Neural cell (in vitro differentiated cells): ENCODE results near the gene EFCAB6. TPM values are rescaled to one million over a fixed set of nuclear protein-coding genes. Genes with fewer than 3 reads are reported as not detected.

Experiments used
- H2AFZ ChIP-seq: fragments of 200-600, 300-800 bp; sonication (generic), shearing (Covaris generic); 2 replicates; pipeline ENCODE4 v1.6.0; 2014; ENCODE audit warnings: low read depth, mild to moderate bottlenecking, antibody characterized with exemption, low read length, moderate library complexity
- H3F3A ChIP-seq: fragments of 200-600 bp; shearing (Covaris generic); 2 replicates; pipeline ENCODE4 v1.6.1; 2016; ENCODE audit warnings: mild to moderate bottlenecking, moderate library complexity, mixed read lengths, antibody characterized with exemption, low read length; ENCODE audit not compliant: insufficient read depth, poor library complexity, severe bottlenecking
- H3K27ac ChIP-seq: fragments of 200-600, 300-800 bp; sonication (generic), shearing (Covaris generic); 2 replicates; pipeline ENCODE4 v1.5.1; 2014; ENCODE audit warnings: mild to moderate bottlenecking, low read length, moderate library complexity
- H3K27me3 ChIP-seq: fragments of 300-800, 200-600 bp; sonication (generic), shearing (Covaris generic); 2 replicates; pipeline ENCODE4 v1.6.0; 2014; ENCODE audit warnings: mild to moderate bottlenecking, low read depth, low read length, moderate library complexity; ENCODE audit not compliant: insufficient read depth
- H3K36me3 ChIP-seq: fragments of 300-800, 200-600 bp; sonication (generic), shearing (Covaris generic); 2 replicates; pipeline ENCODE4 v1.5.1; 2014; ENCODE audit warnings: mild to moderate bottlenecking, antibody characterized with exemption, low read length, moderate library complexity; ENCODE audit not compliant: insufficient read depth
- H3K4me2 ChIP-seq: fragments of 300-800, 200-600 bp; sonication (generic), shearing (Covaris generic); 2 replicates; pipeline ENCODE4 v1.6.0; 2014; ENCODE audit warnings: mild to moderate bottlenecking, low read length
- H3K4me3 ChIP-seq: fragments of 300-800, 200-600 bp; sonication (generic), shearing (Covaris generic); 2 replicates; pipeline ENCODE4 v1.5.1; 2014; ENCODE audit warnings: mild to moderate bottlenecking, low read length, moderate library complexity
- H3K79me2 ChIP-seq: fragments of 200-600 bp; shearing (Covaris generic); replicated peaks from 2 replicates; pipeline ENCODE4 v1.6.0; 2014; ENCODE audit warnings: mild to moderate bottlenecking, low read length, moderate library complexity; ENCODE audit not compliant: insufficient read depth
- H3K9ac ChIP-seq: fragments of 300-800, 200-600 bp; sonication (generic), shearing (Covaris generic); 2 replicates; pipeline ENCODE4 v1.6.1; 2016; ENCODE audit warnings: mild to moderate bottlenecking, low read length, mixed read lengths
- H3K9me2 ChIP-seq: fragments of 200-600 bp; shearing (Covaris generic); 2 replicates; pipeline ENCODE4 v1.6.1; 2016; ENCODE audit warnings: mild to moderate bottlenecking, low read length, mixed read lengths; ENCODE audit not compliant: insufficient read depth
- H3K9me3 ChIP-seq: fragments of 200-600, 300-800 bp; sonication (generic), shearing (Covaris generic); 2 replicates; pipeline ENCODE4 v1.6.1; 2016; ENCODE audit warnings: mild to moderate bottlenecking, mixed run types, low read length, moderate library complexity, mixed read lengths
- H4K20me1 ChIP-seq: fragments of 200-600 bp; shearing (Covaris generic); 2 replicates; pipeline ENCODE4 v1.6.1; 2016; ENCODE audit warnings: mild to moderate bottlenecking, mixed run types; ENCODE audit not compliant: insufficient read depth
- EP300 ChIP-seq: fragments of 450-650 bp; conservative IDR thresholded peaks from 2 replicates; pipeline ENCODE4 v1.6.1; 2014; ENCODE audit warnings: antibody characterized with exemption, mild to moderate bottlenecking, moderate library complexity; ENCODE audit not compliant: poor library complexity, severe bottlenecking
- EZH2 ChIP-seq: fragments of 200-600, 300-800 bp; shearing (Covaris generic), sonication (generic); IDR thresholded peaks from 2 replicates; pipeline ENCODE4 v1.6.1; 2014; ENCODE audit warnings: antibody characterized with exemption, low read length, borderline replicate concordance, mild to moderate bottlenecking; ENCODE audit not compliant: insufficient read depth, poor library complexity, severe bottlenecking
- MXI1 ChIP-seq: fragments of 450-650 bp; conservative IDR thresholded peaks from 2 replicates; pipeline ENCODE4 v1.6.1; 2014; ENCODE audit warnings: antibody characterized with exemption, mild to moderate bottlenecking; ENCODE audit not compliant: poor library complexity, severe bottlenecking
- POLR2AphosphoS5 ChIP-seq: IDR thresholded peaks from 2 replicates; pipeline ENCODE4 v1.6.1; 2012
- RAD21 ChIP-seq: fragments of 450-650 bp; conservative IDR thresholded peaks from 2 replicates; pipeline ENCODE4 v1.6.1; 2014; ENCODE audit warnings: antibody characterized with exemption, mild to moderate bottlenecking, moderate library complexity
- REST ChIP-seq: IDR thresholded peaks from 2 replicates; pipeline ENCODE4 v1.6.1; 2012; ENCODE audit warnings: borderline replicate concordance
- SMC3 ChIP-seq: fragments of 450-650 bp; conservative IDR thresholded peaks from 2 replicates; pipeline ENCODE4 v1.6.1; 2014; ENCODE audit warnings: antibody characterized with exemption, mild to moderate bottlenecking, moderate library complexity; ENCODE audit not compliant: poor library complexity
- TAF1 ChIP-seq: IDR thresholded peaks from 2 replicates; pipeline ENCODE4 v1.6.1; 2012; ENCODE audit warnings: low read depth
- polyA plus RNA-seq: library from polyadenylated mRNA; depleted of rRNA; stranded (reverse); fragments of >200 nt; gene quantifications from 2 replicates; pipeline ENCODE4 v1.2.3, GENCODE V29; 2014
- TF ChIP-seq, protein P1 (sequence below): fragments of 450-650 bp; IDR thresholded peaks from 2 replicates; pipeline ENCODE4 v1.5.1; 2014; ENCODE audit warnings: antibody characterized with exemption, mild to moderate bottlenecking, moderate library complexity; ENCODE audit not compliant: poor library complexity, severe bottlenecking

Gene EFCAB6
- polyA plus RNA-seq, 1 donor from 2014 or later: 1.4 TPM

DNA sequence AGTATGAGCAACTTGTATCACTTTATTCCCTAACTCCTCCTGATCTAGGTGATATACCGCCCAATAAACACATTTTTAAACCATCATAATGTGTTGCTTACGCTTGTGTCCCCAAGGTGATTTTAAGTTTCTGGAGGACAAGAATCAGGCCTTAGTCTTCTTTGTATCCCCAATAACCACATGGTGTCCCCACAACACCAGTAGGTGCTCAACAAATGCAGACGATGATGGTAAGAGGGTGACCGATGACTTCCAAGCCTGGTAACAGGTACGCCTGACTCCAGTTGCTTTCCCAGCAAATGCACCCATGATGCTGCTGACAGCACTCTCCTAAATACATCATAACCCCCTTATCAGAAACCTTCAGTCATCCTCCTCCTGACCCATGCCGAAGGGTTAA, 64.2 kb downstream of the EFCAB6 start:
- no peak overlapping the region for H3K4me2 ChIP-seq
- H3K79me2 ChIP-seq: no peaks in the 10 kb centered on the region
- TF ChIP-seq TAF1 (no peak), REST (no peak), POLR2AphosphoS5 (no peak), EP300 (no peak), SMC3 (no peak), MXI1 (no peak), EZH2 (no peak), RAD21 (no peak)
- TF ChIP-seq, protein P1, sequence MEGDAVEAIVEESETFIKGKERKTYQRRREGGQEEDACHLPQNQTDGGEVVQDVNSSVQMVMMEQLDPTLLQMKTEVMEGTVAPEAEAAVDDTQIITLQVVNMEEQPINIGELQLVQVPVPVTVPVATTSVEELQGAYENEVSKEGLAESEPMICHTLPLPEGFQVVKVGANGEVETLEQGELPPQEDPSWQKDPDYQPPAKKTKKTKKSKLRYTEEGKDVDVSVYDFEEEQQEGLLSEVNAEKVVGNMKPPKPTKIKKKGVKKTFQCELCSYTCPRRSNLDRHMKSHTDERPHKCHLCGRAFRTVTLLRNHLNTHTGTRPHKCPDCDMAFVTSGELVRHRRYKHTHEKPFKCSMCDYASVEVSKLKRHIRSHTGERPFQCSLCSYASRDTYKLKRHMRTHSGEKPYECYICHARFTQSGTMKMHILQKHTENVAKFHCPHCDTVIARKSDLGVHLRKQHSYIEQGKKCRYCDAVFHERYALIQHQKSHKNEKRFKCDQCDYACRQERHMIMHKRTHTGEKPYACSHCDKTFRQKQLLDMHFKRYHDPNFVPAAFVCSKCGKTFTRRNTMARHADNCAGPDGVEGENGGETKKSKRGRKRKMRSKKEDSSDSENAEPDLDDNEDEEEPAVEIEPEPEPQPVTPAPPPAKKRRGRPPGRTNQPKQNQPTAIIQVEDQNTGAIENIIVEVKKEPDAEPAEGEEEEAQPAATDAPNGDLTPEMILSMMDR: no peak
- H3K9me3 ChIP-seq: no peaks in the 10 kb centered on the region
- no peak overlapping the region for H3K27ac ChIP-seq
- H3K4me3 ChIP-seq: no peak overlapping the region
- H3K27me3 ChIP-seq: no peaks in the 10 kb centered on the region
- H3K9ac ChIP-seq: no peak overlapping the region
- H2AFZ ChIP-seq: no peak overlapping the region
- no peaks in the 10 kb centered on the region for H3K9me2 ChIP-seq
- H4K20me1 ChIP-seq: no peaks in the 10 kb centered on the region
- H3K36me3 ChIP-seq: no peaks in the 10 kb centered on the region
- no peaks in the 10 kb centered on the region for H3F3A ChIP-seq

- Histone ChIP-seq H3K4me2 (no peak overlapping the region), H3K27ac (no peak overlapping the region), H3K36me3 (no peaks in the 10 kb centered on the region), H3K9ac (no peak overlapping the region), H2AFZ (no peak overlapping the region), H3K4me3 (no peak overlapping the region), H3K27me3 (no peaks in the 10 kb centered on the region), H3F3A (no peaks in the 10 kb centered on the region), H3K9me3 (no peaks in the 10 kb centered on the region), H3K79me2 (no peaks in the 10 kb centered on the region), H4K20me1 (no peaks in the 10 kb centered on the region), H3K9me2 (no peaks in the 10 kb centered on the region)
- TF ChIP-seq EZH2 (no peak), RAD21 (no peak), TAF1 (no peak), SMC3 (no peak), MXI1 (no peak), POLR2AphosphoS5 (no peak), REST (no peak), EP300 (no peak)
- TF ChIP-seq, protein P1: no peak
Observed at GRCh38 chr22:43747058-43747457, 65.0 kb downstream of the EFCAB6 start.
